NT2/D1 (cell line): ENCODE measurements around the gene BPI.
"Not testable (repeated sequence)": the region's sequence is repeated elsewhere in the genome, so short reads cannot be mapped to it uniquely, and the experiment has no call there.

Experiments used
- DNase-seq: peaks from one replicate; pipeline ENCODE4 v3.0.0-alpha.2; 2011; ENCODE audit warnings: low read depth, low spot score
- H3K27me3 ChIP-seq: 2 replicates; pipeline ENCODE4 v1.6.0; 2011; ENCODE audit warnings: mild to moderate bottlenecking; ENCODE audit not compliant: insufficient read length, insufficient read depth
- H3K36me3 ChIP-seq: 2 replicates; pipeline ENCODE4 v1.6.1; 2011; ENCODE audit warnings: mild to moderate bottlenecking, low read length, mixed read lengths; ENCODE audit not compliant: insufficient read depth, insufficient read length
- H3K4me1 ChIP-seq: 2 replicates; pipeline ENCODE4 v1.5.1; 2011; ENCODE audit not compliant: insufficient read depth, insufficient read length
- H3K4me3 ChIP-seq: 2 replicates; pipeline ENCODE4 v1.5.1; 2011; ENCODE audit warnings: low read depth; ENCODE audit not compliant: insufficient read length
- H3K9ac ChIP-seq: 2 replicates; pipeline ENCODE4 v1.6.0; 2011; ENCODE audit warnings: low read depth; ENCODE audit not compliant: insufficient read length
- H3K9me3 ChIP-seq: 2 replicates; pipeline ENCODE4 v1.5.1; 2011; ENCODE audit warnings: mild to moderate bottlenecking, low read length; ENCODE audit not compliant: insufficient read depth
- SUZ12 ChIP-seq: IDR thresholded peaks from 2 replicates; pipeline ENCODE4 v1.6.1; 2011; ENCODE audit not compliant: insufficient read length, insufficient read depth; ENCODE audit errors: extremely low read depth
- YY1 ChIP-seq: IDR thresholded peaks from 2 replicates; pipeline ENCODE4 v1.6.1; 2011; ENCODE audit not compliant: insufficient read length, insufficient read depth
- ZNF274 ChIP-seq: IDR thresholded peaks from 2 replicates; pipeline ENCODE4 v1.6.1; 2011; ENCODE audit warnings: mild to moderate bottlenecking, low read depth, low read length

The BPI gene

GRCh38 chr20:38372806-38373205 lies 68.8 kb downstream of the BPI start:
- Histone ChIP-seq H3K9ac (no peak overlapping the region), H3K27me3 (no peaks in the 10 kb centered on the region), H3K4me1 (peaks cover 2% of the 10 kb centered on the region), H3K9me3 (no peaks in the 10 kb centered on the region), H3K36me3 (no peaks in the 10 kb centered on the region), H3K4me3 (no peak overlapping the region)
- TF ChIP-seq YY1 (no peak), ZNF274 (no peak), SUZ12 (no peak)
- DNase-seq: no peak

- no peaks in the 10 kb centered on the region for H3K36me3 ChIP-seq
- H3K4me1 ChIP-seq: peaks cover 2% of the 10 kb centered on the region
- no peak overlapping the region for H3K4me3 ChIP-seq
- H3K9ac ChIP-seq: no peak overlapping the region
- no peaks in the 10 kb centered on the region for H3K9me3 ChIP-seq
- TF ChIP-seq SUZ12 (no peak), YY1 (no peak)
- no peaks in the 10 kb centered on the region for H3K27me3 ChIP-seq
- no peak for DNase-seq
Observed at GRCh38 chr20:38373231-38373867, 69.4 kb downstream of the BPI start.

GRCh38 chr20:38373898-38374297 lies 69.9 kb downstream of the BPI start:
- H3K4me1 ChIP-seq: peaks cover 2% of the 10 kb centered on the region

GRCh38 chr20:38377039-38377685 lies 73.2 kb downstream of the BPI start:
- DNase-seq: no peak
- H3K9ac ChIP-seq: no peak overlapping the region
- no peaks in the 10 kb centered on the region for H3K36me3 ChIP-seq
- TF ChIP-seq SUZ12: no peak
- no peak for TF ChIP-seq YY1
- TF ChIP-seq ZNF274: no peak
- H3K4me1 ChIP-seq: no peaks in the 10 kb centered on the region
- H3K9me3 ChIP-seq: no peaks in the 10 kb centered on the region
- H3K4me3 ChIP-seq: no peak overlapping the region
- no peaks in the 10 kb centered on the region for H3K27me3 ChIP-seq

More at GRCh38 chr20:38373898-38374297, 69.9 kb downstream of the BPI start:
- H3K9me3 ChIP-seq: no peaks in the 10 kb centered on the region
- no peak for TF ChIP-seq SUZ12
- no peak for TF ChIP-seq YY1
- no peak for TF ChIP-seq ZNF274
- H3K36me3 ChIP-seq: no peaks in the 10 kb centered on the region
- no peak for DNase-seq
- H3K4me3 ChIP-seq: no peak overlapping the region
- no peak overlapping the region for H3K9ac ChIP-seq
- H3K27me3 ChIP-seq: no peaks in the 10 kb centered on the region

GRCh38 chr20:38377838-38378237 lies 73.9 kb downstream of the BPI start:
- H3K9me3 ChIP-seq, H3K4me1 ChIP-seq, H3K9ac ChIP-seq, H3K27me3 ChIP-seq, H3K4me3 ChIP-seq, H3K36me3 ChIP-seq, DNase-seq: not testable (repeated sequence)

GRCh38 chr20:38383147-38383546 lies 79.2 kb downstream of the BPI start:
- H3K27me3 ChIP-seq: no peaks in the 10 kb centered on the region
- H3K9me3 ChIP-seq: no peaks in the 10 kb centered on the region
- TF ChIP-seq YY1 (no peak), ZNF274 (no peak), SUZ12 (no peak)
- peak; percentile 46 for DNase-seq
- H3K4me3 ChIP-seq: no peak overlapping the region
- no peaks in the 10 kb centered on the region for H3K36me3 ChIP-seq
- no peak overlapping the region for H3K9ac ChIP-seq
- H3K4me1 ChIP-seq: peaks cover 1% of the 10 kb centered on the region

- Histone ChIP-seq H3K4me1 (peaks cover 1% of the 10 kb centered on the region), H3K9ac (no peak overlapping the region), H3K27me3 (no peaks in the 10 kb centered on the region), H3K9me3 (no peaks in the 10 kb centered on the region), H3K4me3 (no peak overlapping the region), H3K36me3 (no peaks in the 10 kb centered on the region)
- TF ChIP-seq YY1: no peak
- TF ChIP-seq SUZ12: no peak
- TF ChIP-seq ZNF274: no peak
- DNase-seq: no peak
Observed at GRCh38 chr20:38386004-38386403, 82.0 kb downstream of the BPI start.

- no peak for DNase-seq
- no peak for TF ChIP-seq YY1
- TF ChIP-seq ZNF274: no peak
- no peak for TF ChIP-seq SUZ12
- peaks cover 1% of the 10 kb centered on the region for H3K4me1 ChIP-seq
- H3K36me3 ChIP-seq: no peaks in the 10 kb centered on the region
- H3K9ac ChIP-seq: no peak overlapping the region
- H3K9me3 ChIP-seq: no peaks in the 10 kb centered on the region
- no peak overlapping the region for H3K4me3 ChIP-seq
- no peaks in the 10 kb centered on the region for H3K27me3 ChIP-seq
Observed at GRCh38 chr20:38386851-38387250, 82.9 kb downstream of the BPI start.
